SH-SY5Y (cell line): ENCODE measurements around the gene TESK1.

Experiments
- GATA2 ChIP-seq: IDR thresholded peaks from 2 replicates; pipeline ENCODE4 v1.6.1; 2011; ENCODE audit warnings: mild to moderate bottlenecking, low read depth, low read length
- GATA3 ChIP-seq: IDR thresholded peaks from 2 replicates; pipeline ENCODE4 v1.6.1; 2011; ENCODE audit warnings: low read depth, mild to moderate bottlenecking, low read length, moderate library complexity

GRCh38 chr9:35574578-35575122 is 30.4 kb upstream of the TESK1 start:
- TF ChIP-seq GATA3 = no peak
- TF ChIP-seq GATA2 = no peak
